IPS-20b (cell line): ENCODE results near the gene PLEKHA7.
A peak's percentile ranks its signal among the peaks of the same experiment; 100 is the strongest.

Source experiments
- H3K27ac ChIP-seq: one replicate; pipeline ENCODE4 v1.5.1; 2013; ENCODE audit warnings: low read length
- H3K27me3 ChIP-seq: 2 replicates; pipeline ENCODE4 v1.6.1; 2013; ENCODE audit warnings: mild to moderate bottlenecking, low read length, inconsistent platforms; ENCODE audit not compliant: insufficient read depth
- H3K36me3 ChIP-seq: 2 replicates; pipeline ENCODE4 v1.6.1; 2013; ENCODE audit warnings: low read depth, mild to moderate bottlenecking, inconsistent platforms, low read length, moderate library complexity; ENCODE audit not compliant: insufficient read depth
- H3K4me1 ChIP-seq: 2 replicates; pipeline ENCODE4 v1.6.1; 2013; ENCODE audit warnings: mild to moderate bottlenecking, control low read depth, inconsistent platforms, low read length, moderate library complexity; ENCODE audit not compliant: insufficient read depth
- H3K4me3 ChIP-seq: 2 replicates; pipeline ENCODE4 v1.5.1; 2013; ENCODE audit warnings: mild to moderate bottlenecking, low read length, inconsistent platforms
- H3K9ac ChIP-seq: 2 replicates; pipeline ENCODE4 v1.6.1; 2013; ENCODE audit warnings: low read depth, mild to moderate bottlenecking, inconsistent platforms, low read length, moderate library complexity
- H3K9me3 ChIP-seq: 2 replicates; pipeline ENCODE4 v1.6.1; 2013; ENCODE audit warnings: mild to moderate bottlenecking, low read depth, low read length, inconsistent platforms; ENCODE audit not compliant: insufficient read depth

Gene PLEKHA7

GRCh38 chr11:16744128-16744725, 270.0 kb downstream of the PLEKHA7 start:
- no peak overlapping the region for H3K9ac ChIP-seq
- H3K27ac ChIP-seq, result no peak overlapping the region
- H3K4me3 ChIP-seq, result no peak overlapping the region
- H3K27me3 ChIP-seq, result no peaks in the 10 kb centered on the region
- peaks cover 8% of the 10 kb centered on the region; the same call in 1 of the 2 replicates for H3K4me1 ChIP-seq
- peaks cover 70% of the 10 kb centered on the region for H3K36me3 ChIP-seq
- no peaks in the 10 kb centered on the region for H3K9me3 ChIP-seq

DNA sequence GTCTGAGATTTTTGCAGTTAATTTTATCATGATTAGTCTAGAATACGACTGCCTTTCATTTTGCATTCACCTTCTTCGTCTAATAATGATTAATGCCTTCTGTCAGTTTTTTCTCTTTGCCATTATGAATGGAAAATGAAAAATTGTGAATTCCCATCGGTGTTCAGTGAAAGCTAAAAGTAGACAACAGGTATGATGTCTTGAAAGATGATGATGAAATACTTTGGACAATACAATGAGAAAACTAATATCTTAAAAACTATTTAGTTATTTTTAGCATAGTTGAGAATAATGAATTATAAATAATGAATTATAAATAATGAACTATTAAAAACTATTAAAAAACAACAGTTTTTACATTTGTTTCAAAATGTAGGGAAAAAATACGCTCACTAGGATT, 270.7 kb downstream of the PLEKHA7 start:
- Histone ChIP-seq H3K36me3 (peaks cover 62% of the 10 kb centered on the region), H3K27ac (no peak overlapping the region), H3K27me3 (no peaks in the 10 kb centered on the region), H3K9me3 (no peaks in the 10 kb centered on the region), H3K4me1 (peaks cover 8% of the 10 kb centered on the region; the same call in 1 of the 2 replicates), H3K9ac (no peak overlapping the region), H3K4me3 (no peak overlapping the region)

DNA sequence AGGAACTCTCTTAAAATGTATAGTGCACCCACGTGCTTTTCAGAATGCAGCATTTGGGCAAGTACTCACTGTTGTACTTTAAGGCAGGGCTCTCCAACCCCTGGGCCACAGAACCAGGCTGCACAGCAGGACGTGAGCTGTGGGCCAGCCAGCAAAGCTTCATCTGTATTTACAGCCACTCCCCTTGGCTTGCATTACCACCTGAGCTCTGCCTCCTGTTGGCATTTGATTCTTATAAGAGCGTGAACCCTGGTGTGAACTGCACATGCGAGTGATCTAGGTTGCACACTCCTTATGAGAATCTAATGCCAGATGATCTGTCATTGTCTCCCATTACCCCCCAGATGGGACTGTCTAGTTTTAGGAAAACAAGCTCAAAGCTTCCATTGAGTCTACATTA, 272.7 kb downstream of the PLEKHA7 start:
- Histone ChIP-seq H3K27ac (no peak overlapping the region), H3K36me3 (peaks cover 42% of the 10 kb centered on the region), H3K9me3 (no peaks in the 10 kb centered on the region), H3K27me3 (no peaks in the 10 kb centered on the region), H3K4me3 (peak overlapping the region; percentile 27; the same call in 1 of the 2 replicates), H3K9ac (no peak overlapping the region), H3K4me1 (peaks cover 8% of the 10 kb centered on the region; the same call in 1 of the 2 replicates)

GRCh38 chr11:16738947-16739815, 275.0 kb downstream of the PLEKHA7 start:
- peak overlapping the region; percentile 97 for H3K4me3 ChIP-seq
- peak overlapping the region; percentile 96 for H3K9ac ChIP-seq
- H3K9me3 ChIP-seq, result no peaks in the 10 kb centered on the region
- H3K36me3 ChIP-seq, result peaks cover 19% of the 10 kb centered on the region
- no peaks in the 10 kb centered on the region for H3K27me3 ChIP-seq
- H3K4me1 ChIP-seq, result peaks cover 8% of the 10 kb centered on the region; the same call in 1 of the 2 replicates
- H3K27ac ChIP-seq, result peak overlapping the region; percentile 53

DNA sequence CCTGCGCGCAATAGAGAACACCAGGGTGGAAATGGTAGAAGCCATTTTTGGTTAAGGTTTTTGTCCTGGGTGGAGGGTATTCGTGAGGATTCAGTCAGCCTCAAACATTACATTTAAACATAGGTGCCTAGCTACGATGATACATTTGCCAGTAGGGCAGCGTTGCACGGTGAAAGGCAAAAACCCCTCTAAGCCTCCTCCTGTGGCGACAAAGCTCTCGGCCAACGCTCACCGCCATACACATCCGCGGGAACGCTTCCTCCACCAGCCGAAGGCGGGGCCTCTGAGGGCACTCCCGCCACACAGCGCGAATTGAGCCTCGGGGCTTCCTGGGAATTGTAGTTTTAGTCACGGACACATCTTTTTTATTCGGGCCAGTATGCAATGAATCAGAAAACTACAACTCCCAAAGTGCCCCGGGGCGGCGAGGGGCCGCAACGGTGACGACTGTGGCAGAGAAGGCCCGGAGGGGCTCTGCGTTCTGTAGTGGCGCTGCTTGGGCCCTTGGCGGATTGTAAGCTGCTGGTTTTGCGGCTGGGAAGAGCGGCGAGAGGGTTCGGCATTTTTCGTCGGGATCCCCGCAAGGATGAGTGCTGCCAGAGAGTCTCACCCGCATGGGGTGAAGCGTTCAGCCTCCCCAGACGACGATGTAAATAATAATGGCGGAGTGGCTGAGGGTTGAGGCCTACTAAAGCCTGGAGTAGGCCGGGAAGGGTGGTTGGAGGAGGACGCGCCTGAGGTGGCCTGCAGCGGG, 275.8 kb downstream of the PLEKHA7 start, which contains the start of gene C11orf58:
Gene C11orf58 (plus strand): TSS at position 455 of the 754 bp plus-strand sequence. CDS start 132 bp downstream, at position 587.
- Histone ChIP-seq H3K4me1 (peaks cover 8% of the 10 kb centered on the region; the same call in 1 of the 2 replicates), H3K4me3 (peak within 1 kb of the TSS; percentile 97), H3K27ac (peak within 1 kb of the TSS; percentile 59)

DNA sequence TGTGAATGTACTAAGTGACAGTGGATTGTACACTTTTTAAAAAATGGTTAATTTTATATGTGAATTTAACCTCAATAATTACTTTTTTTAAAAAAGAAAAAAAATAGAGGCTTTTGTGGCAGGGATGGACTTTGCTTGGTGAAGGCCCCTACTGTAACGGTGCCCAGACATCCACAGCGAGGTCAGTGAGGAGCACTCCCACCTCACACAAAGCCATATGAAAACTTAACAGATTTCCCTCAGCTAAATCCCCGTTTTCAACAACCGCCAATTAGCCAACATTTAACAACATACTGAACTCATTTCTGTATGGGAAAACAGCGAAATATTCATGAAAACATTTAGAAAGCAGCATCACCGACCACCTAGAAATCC, 276.4 kb downstream of the PLEKHA7 start:
- H3K9ac ChIP-seq, result peak overlapping the region; percentile 96
- H3K4me1 ChIP-seq, result peaks cover 8% of the 10 kb centered on the region; the same call in 1 of the 2 replicates

More for the DNA sequence above, 275.8 kb downstream of the PLEKHA7 start, which contains the start of gene C11orf58:
- Histone ChIP-seq H3K9ac (peak within 1 kb of the TSS; percentile 96), H3K27me3 (no peaks in the 10 kb centered on the region), H3K36me3 (peaks cover 17% of the 10 kb centered on the region), H3K9me3 (no peaks in the 10 kb centered on the region)

More for the DNA sequence above, 276.4 kb downstream of the PLEKHA7 start:
- H3K36me3 ChIP-seq, result peaks cover 12% of the 10 kb centered on the region
- H3K9me3 ChIP-seq, result no peaks in the 10 kb centered on the region
- H3K27me3 ChIP-seq, result no peaks in the 10 kb centered on the region
- peak overlapping the region; percentile 59 for H3K27ac ChIP-seq
- H3K4me3 ChIP-seq, result peak overlapping the region; percentile 97
